ENCODE measurements around the gene DACT1.

The DACT1 gene

DNA sequence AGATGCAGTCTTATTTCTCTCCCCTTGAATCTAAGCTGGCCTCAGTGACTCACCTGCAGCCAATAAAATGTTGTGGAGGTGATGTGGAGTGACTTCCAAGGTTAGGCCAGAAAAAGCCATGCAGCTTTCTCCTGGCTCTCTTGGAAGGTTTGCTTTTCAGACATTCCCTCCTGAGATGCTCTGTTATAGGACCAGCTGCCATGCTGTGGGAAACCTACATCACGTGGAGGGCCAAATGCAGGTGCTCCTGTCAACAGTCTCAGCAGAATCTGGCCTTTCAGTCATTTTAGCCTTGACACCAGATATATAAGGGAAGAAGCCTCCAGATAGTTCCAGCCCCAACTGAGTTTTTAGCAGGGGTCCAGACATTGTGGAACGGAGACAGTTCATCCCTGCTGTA, 38.1 kb upstream of the DACT1 start:
- H3K4me3 ChIP-seq (replicated peaks; ENCODE audit: low read depth, low read length), result no peak overlapping the region
- no peak for DNase-seq (ENCODE audit: extremely low read depth, low read depth)
- TF ChIP-seq, protein P1, sequence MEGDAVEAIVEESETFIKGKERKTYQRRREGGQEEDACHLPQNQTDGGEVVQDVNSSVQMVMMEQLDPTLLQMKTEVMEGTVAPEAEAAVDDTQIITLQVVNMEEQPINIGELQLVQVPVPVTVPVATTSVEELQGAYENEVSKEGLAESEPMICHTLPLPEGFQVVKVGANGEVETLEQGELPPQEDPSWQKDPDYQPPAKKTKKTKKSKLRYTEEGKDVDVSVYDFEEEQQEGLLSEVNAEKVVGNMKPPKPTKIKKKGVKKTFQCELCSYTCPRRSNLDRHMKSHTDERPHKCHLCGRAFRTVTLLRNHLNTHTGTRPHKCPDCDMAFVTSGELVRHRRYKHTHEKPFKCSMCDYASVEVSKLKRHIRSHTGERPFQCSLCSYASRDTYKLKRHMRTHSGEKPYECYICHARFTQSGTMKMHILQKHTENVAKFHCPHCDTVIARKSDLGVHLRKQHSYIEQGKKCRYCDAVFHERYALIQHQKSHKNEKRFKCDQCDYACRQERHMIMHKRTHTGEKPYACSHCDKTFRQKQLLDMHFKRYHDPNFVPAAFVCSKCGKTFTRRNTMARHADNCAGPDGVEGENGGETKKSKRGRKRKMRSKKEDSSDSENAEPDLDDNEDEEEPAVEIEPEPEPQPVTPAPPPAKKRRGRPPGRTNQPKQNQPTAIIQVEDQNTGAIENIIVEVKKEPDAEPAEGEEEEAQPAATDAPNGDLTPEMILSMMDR (IDR thresholded peaks at IDR 0.05; ENCODE audit: low read depth, low read length, missing control alignments), result no peak

DNA sequence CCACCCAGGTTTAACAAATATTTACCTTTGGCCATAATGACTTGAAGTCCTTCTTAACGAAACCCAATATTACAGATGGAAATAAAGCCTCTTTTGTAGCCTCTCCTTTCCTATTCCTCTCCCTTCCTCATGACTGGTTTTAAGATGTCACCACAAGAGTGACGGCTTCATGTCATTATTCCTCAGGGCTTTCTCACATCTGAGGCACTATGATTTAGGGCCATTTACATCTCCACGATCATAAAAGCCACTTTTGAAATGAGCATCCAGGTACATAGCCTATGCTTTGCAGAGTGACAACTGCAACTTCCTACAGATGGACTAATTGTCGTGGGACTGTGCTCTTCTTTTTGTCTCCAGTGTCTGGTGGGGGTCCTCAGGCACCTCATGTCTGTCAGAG, 32.3 kb upstream of the DACT1 start:
- TF ChIP-seq, protein P1 (IDR thresholded peaks at IDR 0.05; ENCODE audit: low read depth, low read length, missing control alignments), result no peak
- H3K4me3 ChIP-seq (replicated peaks; ENCODE audit: low read depth, low read length), result no peak overlapping the region
- no peak for DNase-seq (ENCODE audit: extremely low read depth, low read depth)

DNA sequence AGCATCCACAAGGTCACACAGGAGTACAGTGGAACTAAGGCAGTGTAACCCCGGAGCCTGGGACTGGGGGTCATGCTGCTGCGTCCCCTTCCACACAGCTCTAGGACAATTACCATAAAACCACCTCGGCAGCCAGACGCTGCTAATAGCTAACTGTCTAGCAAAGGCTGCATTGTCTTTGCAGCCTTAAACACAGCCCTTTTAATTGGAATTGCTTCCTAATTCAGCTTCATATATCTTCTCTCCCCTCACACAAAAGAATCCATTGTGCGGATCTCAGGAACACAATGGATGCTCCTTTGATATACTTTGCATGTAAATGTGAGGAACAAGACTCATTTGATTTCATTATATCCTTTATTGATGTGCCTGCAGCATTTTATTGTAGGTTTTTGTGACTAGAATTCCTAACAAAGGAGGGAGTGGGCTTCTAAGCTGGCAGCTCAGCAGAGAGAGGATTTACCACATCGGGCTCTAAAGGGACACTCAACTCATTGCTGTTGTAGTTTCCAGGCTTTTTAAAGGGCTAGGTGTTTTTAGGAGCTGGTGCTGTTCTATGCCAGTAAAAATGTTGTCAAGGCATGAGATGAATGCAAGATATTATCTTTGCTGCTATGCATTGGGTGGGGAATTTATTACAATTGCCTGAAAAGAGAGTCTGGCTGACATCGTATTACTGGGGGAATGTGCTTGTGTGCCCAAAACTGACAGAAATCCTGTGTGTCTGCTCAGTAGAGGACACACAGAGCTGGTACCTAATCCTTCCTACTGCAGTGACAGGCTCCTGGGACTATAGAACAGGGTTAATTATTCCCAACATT, 30.4 kb upstream of the DACT1 start:
- DNase-seq (ENCODE audit: extremely low read depth, low read depth), result no peak
- H3K4me3 ChIP-seq (replicated peaks; ENCODE audit: low read depth, low read length), result no peak overlapping the region
- TF ChIP-seq, protein P1 (IDR thresholded peaks at IDR 0.05; ENCODE audit: low read depth, low read length, missing control alignments), result no peak

DNA sequence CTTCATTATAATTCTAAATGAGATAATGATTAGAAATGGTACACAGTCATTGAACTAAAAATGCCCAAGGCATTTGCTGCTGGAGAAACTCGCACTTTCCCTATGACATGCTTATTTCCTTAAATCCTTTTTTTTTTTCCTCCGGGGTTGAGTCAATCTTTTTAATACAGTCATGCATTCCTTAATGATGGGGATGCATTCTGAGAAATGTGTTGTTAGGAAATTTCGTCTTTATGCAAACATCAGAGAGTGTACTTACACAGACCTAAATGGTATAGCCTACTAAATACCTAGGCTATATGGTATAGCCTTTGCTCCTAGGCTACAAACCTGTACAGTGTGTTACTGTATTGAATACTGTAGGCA, 29.8 kb upstream of the DACT1 start:
- TF ChIP-seq, protein P1 (IDR thresholded peaks at IDR 0.05; ENCODE audit: low read depth, low read length, missing control alignments), result no peak
- no peak for DNase-seq (ENCODE audit: extremely low read depth, low read depth)
- H3K4me3 ChIP-seq (replicated peaks; ENCODE audit: low read depth, low read length), result no peak overlapping the region

DNA sequence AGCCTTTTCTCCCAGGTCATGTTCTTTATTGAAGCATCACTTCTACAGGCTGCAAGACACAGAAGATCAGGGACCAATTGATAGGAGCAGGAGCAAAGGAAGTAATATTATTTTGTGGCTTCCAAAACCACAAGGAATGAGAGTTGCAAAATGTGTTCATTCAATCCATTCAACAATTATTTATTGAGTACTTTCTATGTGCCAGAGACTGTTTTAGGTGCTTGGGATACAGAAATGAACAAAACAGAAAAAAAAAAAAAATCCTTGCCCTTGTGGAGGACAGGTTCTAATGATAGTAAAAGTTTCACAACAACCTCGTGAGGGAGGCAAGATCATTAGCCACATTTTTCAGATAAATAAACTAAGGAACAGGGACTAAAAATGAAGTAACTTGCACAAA, 20.1 kb upstream of the DACT1 start:
- TF ChIP-seq, protein P1 (IDR thresholded peaks at IDR 0.05; ENCODE audit: low read depth, low read length, missing control alignments), result no peak
- H3K4me3 ChIP-seq (replicated peaks; ENCODE audit: low read depth, low read length), result no peak overlapping the region
- no peak for DNase-seq (ENCODE audit: extremely low read depth, low read depth)

DNA sequence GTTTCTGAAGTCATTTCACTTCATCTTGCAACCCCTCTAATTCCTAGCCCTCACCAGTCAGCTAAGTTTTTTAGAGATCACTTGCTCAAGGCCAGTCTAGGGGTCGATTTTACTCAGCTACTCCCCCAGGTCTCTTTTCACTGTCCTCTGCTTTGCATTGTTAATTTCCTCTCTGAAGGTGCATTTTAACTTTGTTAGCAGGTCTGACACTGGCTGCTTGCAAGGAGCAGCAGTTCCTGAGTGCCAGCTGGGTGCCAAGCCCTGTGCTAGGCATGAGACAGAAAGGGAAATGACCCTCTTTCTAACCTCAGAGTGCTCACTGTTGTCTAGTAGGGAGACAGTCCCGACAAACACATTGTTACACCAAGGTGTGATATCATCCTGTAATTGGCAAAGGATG, 17.8 kb upstream of the DACT1 start:
- no peak overlapping the region for H3K4me3 ChIP-seq (replicated peaks; ENCODE audit: low read depth, low read length)
- TF ChIP-seq, protein P1 (IDR thresholded peaks at IDR 0.05; ENCODE audit: low read depth, low read length, missing control alignments), result no peak
- no peak for DNase-seq (ENCODE audit: extremely low read depth, low read depth)

DNA sequence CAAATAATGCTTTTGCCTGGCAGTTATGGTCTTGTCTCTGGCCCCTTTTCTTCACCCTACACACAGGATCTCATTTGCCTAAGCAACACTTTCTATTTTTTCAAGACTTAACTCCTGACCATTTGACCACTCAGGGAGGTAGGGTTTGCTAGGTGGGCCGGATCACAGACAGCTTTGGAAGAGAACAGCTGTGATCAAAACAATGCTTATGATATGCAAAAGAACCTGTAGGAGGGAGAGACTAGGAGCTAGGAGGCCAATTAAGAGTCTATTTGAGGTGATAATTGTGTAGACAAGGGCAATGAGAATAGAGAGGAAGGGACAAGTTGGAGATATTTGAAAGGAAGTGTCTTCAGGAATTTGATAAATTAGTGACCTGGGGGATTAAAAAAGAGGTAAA, 12.3 kb upstream of the DACT1 start:
- TF ChIP-seq, protein P1 (IDR thresholded peaks at IDR 0.05; ENCODE audit: low read depth, low read length, missing control alignments), result no peak
- no peak overlapping the region for H3K4me3 ChIP-seq (replicated peaks; ENCODE audit: low read depth, low read length)
- DNase-seq (ENCODE audit: extremely low read depth, low read depth), result no peak
